HepG2 (cell line): ENCODE data around the gene TBC1D5.

Experiments
- CBFB ChIP-seq: sonication (generic); formaldehyde crosslinking; IDR thresholded peaks from 2 replicates; pipeline ENCODE4 v1.4.0; 2020; ENCODE audit warnings: missing genetic modification reagents
- IRX3 ChIP-seq: sonication (generic); formaldehyde crosslinking; IDR thresholded peaks from 2 replicates; pipeline ENCODE4 v1.8.1; 2023; ENCODE audit warnings: mild to moderate bottlenecking, low read depth, missing genetic modification reagents, borderline replicate concordance
- MAFK ChIP-seq, 2 experiments: IDR thresholded peaks in 1 of 2; conservative IDR thresholded peaks in 1 of 2; 2 replicates each; pipeline ENCODE4 v1.6.1; 2011; ENCODE audit warnings: improper control_type of control experiment in 2 of 2, low read length in 2 of 2
- SALL2 ChIP-seq: sonication (generic); formaldehyde crosslinking; IDR thresholded peaks from 2 replicates; pipeline ENCODE4 v1.8.1; 2023; ENCODE audit warnings: mild to moderate bottlenecking, missing genetic modification reagents, inconsistent platforms
- ZNF501 ChIP-seq: sonication (generic); formaldehyde crosslinking; IDR thresholded peaks from 2 replicates; pipeline ENCODE4 v1.5.1; 2020; ENCODE audit warnings: mild to moderate bottlenecking, moderate library complexity, missing genetic modification reagents

DNA sequence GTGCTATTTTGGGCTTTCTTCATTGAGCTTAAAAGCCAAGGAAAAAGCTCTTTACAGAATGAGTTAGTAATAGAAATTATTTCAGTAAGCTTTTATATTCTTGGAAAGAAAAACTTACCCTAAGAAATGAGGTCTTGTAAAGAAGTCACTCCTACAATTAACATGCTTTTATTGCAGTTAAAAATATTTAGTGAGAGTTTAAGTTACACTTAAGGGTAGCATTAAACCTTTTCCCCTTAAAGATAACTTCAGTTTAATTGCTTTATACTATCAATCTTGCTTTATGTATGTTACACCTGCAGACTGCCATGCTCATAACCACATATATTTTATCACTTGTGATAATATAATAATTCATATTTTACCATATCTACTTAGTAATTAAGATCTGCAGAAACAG is 431.4 kb downstream of the TBC1D5 start:
- TF ChIP-seq CBFB (CRISPR knock-in tag) (no peak), IRX3 (CRISPR knock-in tag) (no peak), MAFK (conservative IDR thresholded peaks at IDR 0.05 in 1 of 2, IDR thresholded peaks at IDR 0.05 in 1 of 2; ENCODE audit: low read length in 2 of 2) (no peak), SALL2 (CRISPR knock-in tag) (no peak), ZNF501 (CRISPR knock-in tag) (no peak)
